Eye (tissue), 1 donor: ENCODE measurements around the gene PCNP.
"Not testable (repeated sequence)": the region's sequence is repeated elsewhere in the genome, so short reads cannot be mapped to it uniquely, and the experiment has no call there.

Source experiments
- DNase-seq: peaks from one replicate; pipeline ENCODE4 v3.0.0-alpha.2; 2015

PCNP gene

GRCh38 chr3:101567528-101568317 is 6.3 kb upstream of the PCNP start:
- no peak for DNase-seq

GRCh38 chr3:101571028-101571895 is 2.7 kb upstream of the PCNP start:
- DNase-seq: no peak

- DNase-seq: peak; percentile 82
Measured at GRCh38 chr3:101574388-101575112, 570 bp downstream of the PCNP start.

GRCh38 chr3:101577286-101577685 is 3.3 kb downstream of the PCNP start:
- DNase-seq: no peak

GRCh38 chr3:101588616-101589015 is 14.6 kb downstream of the PCNP start:
- DNase-seq: peak; percentile 35

- no peak for DNase-seq
Measured at GRCh38 chr3:101591071-101591470, 17.1 kb downstream of the PCNP start.

GRCh38 chr3:101602731-101603130 is 28.8 kb downstream of the PCNP start:
- DNase-seq: no peak

- DNase-seq: no peak
Measured at GRCh38 chr3:101603184-101603583, 29.2 kb downstream of the PCNP start.

- DNase-seq: not testable (repeated sequence)
Measured at GRCh38 chr3:101605398-101605797, 31.4 kb downstream of the PCNP start.

GRCh38 chr3:101611023-101611422 is 37.0 kb downstream of the PCNP start:
- no peak for DNase-seq

- not testable (repeated sequence) for DNase-seq
Measured at GRCh38 chr3:101613014-101613413, 39.0 kb downstream of the PCNP start.

GRCh38 chr3:101615525-101615924 is 41.5 kb downstream of the PCNP start:
- DNase-seq: no peak

- no peak for DNase-seq
Measured at GRCh38 chr3:101617478-101617877, 43.5 kb downstream of the PCNP start.

- DNase-seq: no peak
Measured at GRCh38 chr3:101618726-101619125, 44.7 kb downstream of the PCNP start.

GRCh38 chr3:101619734-101620133 is 45.8 kb downstream of the PCNP start:
- no peak for DNase-seq

GRCh38 chr3:101623656-101624055 is 49.7 kb downstream of the PCNP start:
- no peak for DNase-seq

GRCh38 chr3:101624857-101625256 is 50.9 kb downstream of the PCNP start:
- no peak for DNase-seq

GRCh38 chr3:101625879-101626278 is 51.9 kb downstream of the PCNP start:
- DNase-seq: no peak

GRCh38 chr3:101629219-101629618 is 55.2 kb downstream of the PCNP start:
- DNase-seq: no peak

- no peak for DNase-seq
Measured at GRCh38 chr3:101631098-101631796, 57.3 kb downstream of the PCNP start.

GRCh38 chr3:101631959-101632358 is 58.0 kb downstream of the PCNP start:
- DNase-seq: not testable (repeated sequence)

GRCh38 chr3:101632586-101632985 is 58.6 kb downstream of the PCNP start:
- no peak for DNase-seq

GRCh38 chr3:101633186-101633585 is 59.2 kb downstream of the PCNP start:
- DNase-seq: no peak
